Glomerular endothelial cell (primary cell): ENCODE data around the gene GPR68. TPM values are rescaled to one million over a fixed set of nuclear protein-coding genes. Genes with fewer than 3 reads are reported as not detected.
"Not testable (repeated sequence)": the region's sequence is repeated elsewhere in the genome, so short reads cannot be mapped to it uniquely, and the experiment has no call there.

Source experiments
- DNase-seq: peaks from one replicate; pipeline ENCODE4 v3.0.0-alpha.2; 2011; ENCODE audit warnings: low read depth, low spot score; ENCODE audit errors: extremely low read depth
- total RNA-seq: library from RNA; depleted of rRNA; stranded (reverse); fragments of >200 nt; gene quantifications from 2 replicates; pipeline ENCODE4 v1.2.3, GENCODE V29; 2015

GPR68 gene
- total RNA-seq, 1 donor from 2014 or later = 3.7 TPM

DNA sequence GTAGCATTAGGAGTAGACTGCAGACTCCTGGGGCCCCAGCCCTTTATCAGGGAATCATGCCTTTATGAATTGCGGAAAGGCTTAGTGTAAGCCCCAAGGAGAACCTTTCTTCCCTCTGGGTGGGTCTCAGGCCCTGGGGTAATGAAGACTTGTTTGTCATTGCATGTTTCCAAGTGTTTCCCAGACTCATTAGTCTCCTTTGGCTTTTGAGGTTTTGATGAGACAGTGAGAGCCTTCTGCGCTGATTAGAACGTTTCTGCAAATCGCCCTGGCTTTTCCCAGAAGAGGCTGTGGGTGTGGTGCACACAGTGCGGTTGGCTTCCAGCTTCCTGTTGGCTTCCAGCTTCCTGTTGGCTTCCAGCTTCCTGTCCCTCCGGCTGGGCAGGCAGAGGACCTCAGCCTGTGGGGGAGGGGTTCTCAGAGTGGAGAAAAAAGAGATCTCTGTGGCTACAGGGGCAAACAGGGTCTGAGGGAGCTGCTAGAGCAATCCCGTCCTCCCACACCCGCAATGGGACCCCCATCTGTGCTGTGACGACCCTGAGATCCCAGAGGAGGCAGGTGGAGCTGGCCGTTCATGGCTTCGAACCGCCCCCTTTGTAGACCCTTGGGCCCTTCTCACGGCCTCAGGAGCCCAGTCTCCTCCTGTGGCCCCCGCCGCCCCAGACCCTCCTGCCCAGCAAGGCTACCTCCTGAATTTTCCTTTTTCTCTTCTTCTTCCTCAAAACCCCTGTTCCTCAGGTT, 42.1 kb downstream of the GPR68 start:
- DNase-seq = no peak

DNA sequence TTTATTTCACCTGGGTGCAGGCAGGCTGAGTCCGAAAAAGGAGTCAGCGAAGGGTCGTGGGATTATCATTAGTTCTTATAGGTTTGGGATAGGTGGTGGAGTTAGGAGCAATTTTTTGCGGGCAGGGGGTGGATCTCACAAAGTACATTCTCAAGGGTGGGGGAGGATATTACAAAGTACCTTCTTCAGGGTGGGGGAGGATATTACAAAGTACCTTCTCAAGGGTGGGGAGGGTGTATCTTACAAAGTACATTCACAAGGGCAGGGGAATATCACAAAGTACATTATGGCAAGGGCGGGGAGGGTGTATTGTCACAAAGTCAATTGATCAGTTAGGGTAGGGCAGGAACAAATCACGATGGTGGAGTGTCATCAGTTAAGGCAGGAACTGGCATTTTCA, 43.7 kb downstream of the GPR68 start:
- not testable (repeated sequence) for DNase-seq

DNA sequence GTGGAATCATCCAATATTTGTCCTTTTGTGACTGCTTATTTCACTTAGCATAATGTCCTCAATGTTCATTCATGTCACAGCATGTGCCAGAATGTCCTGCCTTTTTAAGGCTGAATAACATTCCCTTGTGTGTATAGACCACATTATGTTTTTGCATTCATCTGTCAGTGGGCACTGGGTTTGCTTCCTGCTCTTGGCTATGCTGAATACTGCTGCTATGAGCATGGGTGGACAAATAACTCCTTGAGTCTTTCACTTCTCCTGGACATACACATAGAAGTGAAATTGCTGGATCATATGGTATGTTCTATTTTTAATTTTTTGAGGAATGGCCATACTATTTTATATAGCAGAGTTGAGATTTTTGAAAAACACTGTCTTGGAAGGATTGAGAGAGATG, 46.9 kb downstream of the GPR68 start:
- no peak for DNase-seq

DNA sequence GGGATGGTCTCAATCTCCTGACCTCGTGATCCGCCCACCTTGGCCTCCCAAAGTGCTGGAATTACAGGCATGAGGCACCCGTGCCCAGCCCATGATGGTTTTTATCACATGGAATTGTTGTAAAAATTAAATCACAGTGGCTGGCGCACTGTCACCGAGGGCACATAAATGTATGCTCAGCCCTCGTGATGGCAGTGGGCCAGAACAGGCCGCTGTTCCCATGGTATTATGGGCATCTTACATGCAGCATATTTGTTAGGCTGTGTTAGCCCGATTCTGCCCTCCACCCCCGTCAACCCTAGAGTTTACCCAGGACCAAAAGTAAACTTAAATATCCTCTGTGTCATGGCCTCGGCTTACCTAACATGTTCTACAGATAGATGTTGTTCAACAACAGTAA, 48.6 kb downstream of the GPR68 start:
- no peak for DNase-seq

DNA sequence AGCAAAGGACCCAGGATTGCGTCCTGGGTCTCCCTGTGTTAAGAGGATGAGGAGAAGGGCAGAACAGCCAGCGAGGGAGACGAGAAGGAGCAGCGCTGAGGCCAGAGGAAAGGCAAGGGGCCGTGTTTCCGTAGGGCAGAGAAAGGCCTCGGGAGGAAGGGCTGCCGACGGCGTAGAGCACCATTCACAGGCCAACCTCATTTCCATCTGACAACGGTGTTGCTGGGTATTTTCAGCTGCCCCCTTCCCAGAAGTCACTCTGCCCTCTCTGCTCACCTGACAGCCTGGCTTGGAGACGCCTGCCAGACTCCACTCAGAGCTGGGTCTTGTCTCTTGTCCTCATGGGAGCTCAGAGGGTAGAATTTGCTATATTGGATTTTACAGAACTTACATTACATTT, 51.4 kb downstream of the GPR68 start:
- no peak for DNase-seq

DNA sequence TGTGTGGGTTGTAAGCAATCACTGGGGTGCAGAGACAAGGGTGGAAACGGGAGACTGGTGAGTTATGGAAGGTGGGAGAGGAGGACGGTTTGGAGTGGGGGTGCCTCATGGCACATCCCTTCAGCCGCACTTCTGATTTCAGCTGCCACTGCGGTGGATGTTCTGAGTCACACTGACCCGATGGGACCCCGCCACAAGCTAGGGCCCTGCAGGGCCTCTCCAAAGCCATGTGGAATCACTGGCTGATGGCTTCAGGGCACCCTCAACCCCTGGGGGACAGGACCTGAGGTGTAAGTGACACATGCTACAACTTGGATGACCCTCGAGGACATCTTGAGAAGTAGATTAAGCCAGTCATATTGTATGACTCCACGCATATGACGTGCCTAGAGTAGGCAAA, 53.7 kb downstream of the GPR68 start:
- no peak for DNase-seq

DNA sequence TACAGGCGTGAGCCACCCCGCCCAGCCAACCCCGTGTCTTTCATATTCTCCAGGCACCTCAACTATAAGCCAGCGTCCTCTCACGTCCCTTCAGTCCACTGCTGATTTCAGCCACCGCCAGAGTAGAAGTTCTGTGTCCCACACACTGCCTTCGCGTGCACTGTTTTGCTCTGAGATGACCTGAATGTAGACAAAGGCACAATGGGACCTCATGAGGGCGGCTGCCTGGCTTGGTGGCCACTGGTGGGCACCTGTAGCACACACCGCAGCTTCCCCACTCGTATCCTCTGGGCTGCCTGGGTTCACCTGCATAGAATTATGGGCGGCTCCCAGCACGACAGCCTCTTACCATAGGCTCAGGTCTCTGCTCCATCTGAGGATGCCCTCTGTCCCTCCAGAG, 57.2 kb downstream of the GPR68 start:
- no peak for DNase-seq

DNA sequence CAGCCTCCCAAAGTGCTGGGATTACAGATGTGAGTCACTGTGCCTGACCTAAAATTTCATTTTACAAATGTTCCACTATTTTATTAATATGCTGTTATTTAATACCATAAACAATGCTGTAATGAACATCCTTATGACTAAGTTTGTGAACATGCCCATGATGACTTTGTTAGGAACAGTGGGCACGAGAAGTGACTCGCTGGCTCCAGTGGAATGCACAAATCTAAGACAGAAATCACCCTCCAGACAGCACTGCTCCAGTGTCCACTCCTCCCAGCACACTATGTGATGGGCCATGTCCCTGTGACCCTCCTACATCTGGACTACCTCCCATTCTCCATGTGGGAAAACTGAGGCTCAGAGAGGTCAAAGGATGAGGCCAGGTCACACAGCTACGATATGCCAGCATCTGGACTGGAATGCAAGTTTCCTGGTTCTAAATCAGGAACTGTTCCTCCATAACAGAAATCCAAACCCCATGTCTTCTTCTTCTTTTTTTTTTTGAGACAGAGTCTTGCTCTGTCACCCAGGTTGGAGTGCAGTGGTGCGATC, 57.9 kb downstream of the GPR68 start:
- no peak for DNase-seq

DNA sequence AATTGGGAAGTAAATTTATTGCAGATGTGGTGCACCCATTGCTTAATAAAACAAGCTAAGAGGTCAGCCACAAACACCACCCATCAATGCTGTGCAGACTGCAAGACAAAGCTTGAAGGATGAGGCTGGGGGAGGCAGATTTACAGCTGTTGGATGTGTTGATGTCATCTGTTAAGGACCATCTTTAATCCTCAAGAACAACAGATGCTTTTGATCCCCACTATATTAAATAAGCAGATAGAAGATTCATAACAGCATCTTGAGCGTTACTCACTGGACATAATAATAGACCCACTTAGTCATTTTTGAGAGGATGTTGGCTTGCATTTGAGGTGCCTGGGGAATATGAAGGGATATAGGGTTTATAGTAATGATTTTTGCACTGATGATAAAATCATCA, 58.8 kb downstream of the GPR68 start:
- DNase-seq = no peak

DNA sequence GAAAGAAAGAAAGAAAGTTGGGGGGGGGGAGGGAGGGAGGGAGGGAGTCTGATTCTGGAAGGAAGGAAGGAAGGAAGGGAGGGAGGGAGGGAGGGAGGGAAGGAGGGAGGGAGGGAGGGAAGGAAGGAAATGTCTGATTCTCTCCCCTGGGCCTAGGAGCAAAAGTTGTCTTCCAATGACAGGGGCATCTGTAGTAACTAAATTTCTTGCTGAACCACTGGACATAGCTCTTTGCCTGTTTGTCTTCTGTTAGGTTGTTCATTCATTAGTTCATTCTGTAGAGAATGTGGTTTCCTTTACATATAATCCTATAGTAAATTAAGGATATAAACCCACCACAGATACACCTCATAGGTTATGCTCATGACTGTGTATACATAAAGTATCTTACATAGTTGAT, 59.9 kb downstream of the GPR68 start:
- DNase-seq = no peak

DNA sequence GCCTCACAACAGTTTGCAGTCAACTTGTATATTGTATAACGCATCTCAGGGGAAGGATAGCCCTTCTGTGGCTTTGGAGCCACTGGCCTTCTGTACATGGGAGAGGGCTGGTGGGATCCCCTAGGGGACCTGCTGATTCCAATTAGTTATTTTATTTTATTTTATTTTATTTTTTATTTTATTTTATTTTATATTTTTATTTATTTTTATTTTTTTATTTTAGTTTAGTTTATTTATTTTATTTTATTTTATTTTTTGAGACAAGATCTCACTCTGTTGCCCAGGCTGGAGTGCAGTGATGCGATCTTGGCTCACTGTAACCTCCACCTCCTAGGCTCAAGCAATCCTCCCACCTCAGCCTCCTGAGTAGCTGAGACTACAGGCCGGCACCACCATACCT, 61.8 kb downstream of the GPR68 start:
- DNase-seq = not testable (repeated sequence)

Other genes with a start within 250 kb of the GPR68 start
- 1.2 and 2.0 TPM in 2 replicates for gene RPS6KA5, start 184.1 kb downstream of the GPR68 start, total RNA-seq
- 56.1 and 67.3 TPM in 2 replicates for gene DGLUCY, start 130.6 kb downstream of the GPR68 start, total RNA-seq
- 32.8 and 40.6 TPM in 2 replicates for gene CCDC88C, start 173.1 kb upstream of the GPR68 start, total RNA-seq